HG02759 (cell line): ENCODE results near the gene ST6GAL1.

ENCODE experiments used
- ATAC-seq: cut with Tn5 transposase; IDR thresholded peaks from one replicate; pipeline ENCODE4 v1.9.1; 2021; ENCODE audit warnings: mild to moderate bottlenecking, moderate library complexity; ENCODE audit not compliant: unreplicated experiment

The ST6GAL1 gene

DNA sequence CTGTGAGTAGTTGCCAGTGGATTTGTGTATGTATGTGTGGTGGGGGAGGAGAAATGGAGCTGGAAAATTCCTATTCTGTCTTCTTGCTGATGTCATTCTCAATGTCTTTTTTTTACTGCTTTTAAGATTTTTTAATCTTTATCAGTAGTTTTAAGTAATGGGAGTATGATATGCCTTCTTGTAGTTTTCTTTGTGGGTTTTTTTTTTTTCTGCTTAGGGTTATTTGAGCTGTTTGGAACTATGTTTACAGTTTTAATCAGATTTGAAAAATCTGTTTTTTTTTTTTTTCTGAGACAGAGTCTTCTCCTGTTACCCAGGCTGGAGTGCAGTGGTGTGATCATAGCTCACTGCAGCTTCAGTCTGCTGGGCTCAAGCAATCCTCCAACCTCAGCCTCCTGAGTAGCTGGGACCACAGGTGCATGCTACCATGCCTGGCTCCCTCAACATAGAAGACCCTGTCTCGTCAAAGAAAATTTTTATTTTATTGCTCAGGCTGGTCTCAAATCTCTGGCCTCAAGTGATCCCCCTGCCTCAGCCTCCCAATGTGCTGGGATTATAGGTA is 171.8 kb downstream of the ST6GAL1 start:
- no peak for ATAC-seq

DNA sequence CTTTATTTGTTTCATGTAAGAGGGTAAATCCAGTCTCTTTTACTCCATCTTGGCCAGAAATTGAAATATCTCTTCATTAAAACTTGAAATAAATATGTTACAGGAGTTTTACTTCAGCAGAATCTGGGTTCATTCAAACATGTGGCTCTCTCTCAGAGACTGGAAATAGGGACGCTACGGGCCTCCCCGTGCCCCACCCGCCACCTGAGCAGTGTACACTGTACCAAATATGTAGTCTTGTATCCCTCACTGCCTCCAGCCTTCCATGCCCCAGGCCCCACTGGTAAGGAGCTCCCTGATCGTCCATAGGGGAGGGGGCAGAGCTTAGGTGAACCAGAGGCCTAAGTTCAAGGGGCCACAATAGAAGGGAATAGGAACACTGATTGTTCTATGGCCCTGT is 172.9 kb downstream of the ST6GAL1 start:
- ATAC-seq: no peak

DNA sequence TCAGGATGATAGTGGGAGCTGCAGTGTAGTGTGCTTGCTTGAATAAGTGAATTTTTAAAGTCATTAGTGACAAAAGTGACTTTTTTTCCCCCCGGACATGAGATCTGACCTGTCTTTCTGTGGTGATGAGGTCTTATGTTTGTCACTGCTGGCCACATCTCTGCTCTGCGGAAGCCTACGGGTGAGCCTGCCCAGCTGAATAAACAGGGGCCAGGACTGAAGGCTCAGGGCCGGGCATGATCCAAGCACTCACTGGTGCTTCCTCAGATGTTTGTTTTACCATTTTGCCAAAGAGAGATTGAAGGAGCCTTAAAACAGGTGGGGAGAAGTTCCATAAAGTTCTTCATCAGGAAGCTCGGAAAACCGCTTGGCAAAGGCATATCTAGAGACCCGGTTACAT is 174.0 kb downstream of the ST6GAL1 start:
- ATAC-seq: no peak

DNA sequence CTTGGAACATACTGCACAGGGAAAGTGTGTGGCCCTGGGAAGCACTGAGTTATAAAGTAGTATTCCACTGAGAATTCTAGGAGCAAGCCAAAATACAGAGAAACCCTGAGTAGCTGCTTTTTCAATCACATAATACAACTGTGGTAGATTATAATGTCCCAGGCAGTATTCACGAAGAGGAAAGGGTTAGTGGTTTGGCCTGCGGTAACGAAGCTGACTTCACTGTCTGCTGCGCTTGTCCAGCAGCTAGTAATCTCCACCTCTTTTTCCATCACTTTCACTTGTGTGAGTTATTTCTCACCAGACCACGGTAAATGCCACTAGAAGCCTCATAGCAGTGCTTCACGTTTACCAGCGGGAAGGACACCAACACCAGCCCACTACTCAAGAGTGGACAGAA is 174.6 kb downstream of the ST6GAL1 start:
- ATAC-seq: no peak

DNA sequence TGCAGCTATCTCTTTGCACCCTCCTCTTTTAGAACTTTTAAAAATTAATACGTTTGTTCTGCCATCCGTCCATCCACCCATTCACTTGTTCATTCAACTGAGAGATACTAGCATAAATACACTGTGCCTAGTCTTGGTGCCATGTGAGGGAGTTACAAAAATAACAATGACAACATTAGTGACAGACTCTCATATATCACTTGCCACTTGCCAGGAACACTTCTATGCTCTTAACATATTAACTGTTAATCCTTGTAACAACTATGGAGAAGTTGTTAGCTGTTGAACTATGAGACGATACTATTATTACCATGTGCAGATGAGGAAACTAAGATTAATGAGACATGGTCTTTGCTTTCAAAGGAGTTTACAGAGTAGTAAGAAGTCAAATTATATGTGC is 175.4 kb downstream of the ST6GAL1 start:
- ATAC-seq: no peak

DNA sequence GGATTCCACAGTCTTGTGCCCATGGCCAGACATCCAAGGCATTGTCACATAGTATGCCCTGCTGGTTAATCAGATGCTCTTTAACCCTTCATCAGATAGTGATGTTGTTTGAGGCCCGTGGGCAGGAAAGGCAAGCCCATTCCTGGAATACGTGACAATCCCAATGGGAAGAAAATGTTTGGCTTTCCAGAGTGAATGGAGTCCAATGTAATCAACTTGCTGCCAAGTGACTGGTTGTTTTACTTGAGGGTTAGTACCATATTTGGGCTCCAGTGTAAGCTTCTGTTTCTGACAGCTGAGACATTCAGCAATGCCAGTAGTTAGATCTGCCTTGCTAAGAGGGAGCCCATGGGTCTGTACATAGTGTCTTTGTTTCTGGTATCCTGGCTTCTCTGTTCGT is 177.7 kb downstream of the ST6GAL1 start:
- ATAC-seq: no peak

DNA sequence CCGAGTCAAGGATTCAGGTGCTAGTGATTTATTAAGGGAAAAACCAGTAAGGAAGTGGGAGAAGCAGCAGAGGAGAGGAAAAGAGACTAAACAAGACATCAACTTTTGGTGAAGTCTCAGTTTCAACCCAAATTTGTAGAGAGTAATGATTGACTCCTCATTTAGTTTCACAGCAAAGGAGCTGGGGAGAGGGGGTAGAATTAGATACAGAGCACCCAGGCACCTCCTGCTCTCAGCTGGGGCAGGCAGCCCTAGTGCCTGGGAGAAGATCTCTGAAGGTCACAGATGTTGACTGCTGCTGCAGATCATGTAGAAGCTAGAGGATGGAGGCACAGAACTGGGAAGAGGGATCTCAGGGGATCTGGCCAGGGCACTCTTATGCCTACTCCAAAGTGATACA is 179.8 kb downstream of the ST6GAL1 start:
- no peak for ATAC-seq

DNA sequence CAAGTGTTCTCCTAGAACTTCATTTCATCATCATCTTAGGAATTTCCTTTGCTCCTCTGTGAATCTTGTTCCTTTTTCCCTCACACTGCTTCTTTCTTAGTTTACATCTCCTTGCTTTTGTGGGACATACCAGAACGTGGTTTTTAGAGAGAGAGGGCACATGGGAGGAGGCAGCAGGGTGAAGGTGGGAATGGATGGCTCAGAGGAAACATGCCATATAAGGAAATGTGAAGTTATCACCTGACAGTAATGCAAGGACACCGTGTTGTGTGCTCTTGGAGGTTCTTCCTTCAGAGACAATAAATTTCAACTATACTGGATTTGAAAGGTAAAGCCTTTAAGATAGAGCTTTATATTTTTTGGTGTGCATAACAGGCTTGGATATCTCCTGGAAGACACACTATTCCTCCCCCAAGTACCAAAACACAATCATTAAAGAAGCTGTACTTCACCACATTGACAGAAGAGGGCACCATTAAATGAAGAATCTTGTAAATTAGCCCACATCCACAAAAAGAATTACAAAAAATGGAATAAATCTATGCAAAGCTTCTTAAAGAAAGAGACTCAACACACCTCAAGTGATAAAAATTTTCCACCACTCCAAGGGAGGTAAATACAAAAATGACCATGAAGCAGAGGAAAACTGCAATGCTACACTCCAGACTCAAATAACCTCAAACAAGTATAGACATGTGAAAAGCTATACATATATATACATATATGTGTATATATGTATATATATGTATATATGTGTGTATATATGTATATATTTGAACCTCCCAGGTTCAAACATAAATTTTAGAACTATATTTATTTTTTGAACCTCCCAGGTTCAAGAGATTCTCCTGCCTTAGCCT is 182.8 kb downstream of the ST6GAL1 start:
- no peak for ATAC-seq

DNA sequence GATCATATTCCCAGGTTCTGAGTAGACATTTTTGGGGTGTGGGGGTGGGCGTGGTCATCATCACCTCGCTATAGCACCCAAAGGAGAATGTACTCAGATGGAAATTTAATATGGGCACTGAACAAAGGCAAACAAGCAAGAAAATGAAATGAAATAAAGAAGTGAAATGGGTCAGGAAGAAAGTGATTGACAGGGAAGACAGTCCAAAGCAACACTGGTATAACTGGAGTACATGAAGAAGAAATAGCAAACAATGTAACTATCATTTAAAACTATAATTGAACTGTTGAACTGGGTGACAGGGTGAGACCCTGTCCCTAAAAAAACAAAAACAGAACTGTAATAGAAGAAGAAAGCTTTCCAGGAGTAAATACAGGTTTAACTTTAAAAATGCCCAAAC is 184.2 kb downstream of the ST6GAL1 start:
- no peak for ATAC-seq

DNA sequence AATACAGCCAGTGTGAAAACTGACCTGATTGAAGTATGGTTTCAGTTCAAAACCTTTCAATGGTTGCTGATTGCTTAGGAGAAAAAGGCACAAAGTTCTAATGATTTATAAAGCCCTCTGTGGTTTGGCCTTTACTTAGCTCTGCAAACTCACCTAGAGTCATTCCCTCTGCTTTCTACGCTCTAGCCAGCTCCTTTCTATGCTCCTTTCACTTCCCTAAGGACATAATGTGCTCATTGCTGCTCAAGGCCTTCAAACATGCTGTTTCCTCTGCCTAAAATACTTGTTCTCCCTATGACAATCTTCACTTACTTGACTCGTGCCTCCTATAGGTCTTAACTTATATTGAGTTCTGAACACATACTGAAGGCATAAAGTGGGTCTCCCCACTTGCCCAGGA is 190.0 kb downstream of the ST6GAL1 start:
- ATAC-seq: no peak

DNA sequence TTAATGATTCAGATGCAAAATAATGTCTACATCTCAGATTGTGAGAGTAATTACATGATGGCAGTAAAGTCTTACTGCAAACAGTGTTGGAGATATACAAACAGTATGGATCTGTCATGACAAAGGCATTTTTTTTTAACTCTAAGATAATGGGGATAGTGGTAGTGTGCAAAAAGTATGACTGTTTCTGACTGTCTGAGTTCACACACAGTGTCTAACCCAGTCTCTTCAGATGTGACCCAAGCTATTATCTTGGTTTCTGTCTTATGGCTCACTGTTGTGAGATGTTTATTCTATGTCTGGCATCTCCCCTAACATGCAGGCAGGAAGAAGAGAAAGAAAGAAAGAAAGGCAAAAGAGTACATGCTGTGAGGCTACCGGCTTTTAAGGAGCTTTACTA is 191.9 kb downstream of the ST6GAL1 start:
- no peak for ATAC-seq

DNA sequence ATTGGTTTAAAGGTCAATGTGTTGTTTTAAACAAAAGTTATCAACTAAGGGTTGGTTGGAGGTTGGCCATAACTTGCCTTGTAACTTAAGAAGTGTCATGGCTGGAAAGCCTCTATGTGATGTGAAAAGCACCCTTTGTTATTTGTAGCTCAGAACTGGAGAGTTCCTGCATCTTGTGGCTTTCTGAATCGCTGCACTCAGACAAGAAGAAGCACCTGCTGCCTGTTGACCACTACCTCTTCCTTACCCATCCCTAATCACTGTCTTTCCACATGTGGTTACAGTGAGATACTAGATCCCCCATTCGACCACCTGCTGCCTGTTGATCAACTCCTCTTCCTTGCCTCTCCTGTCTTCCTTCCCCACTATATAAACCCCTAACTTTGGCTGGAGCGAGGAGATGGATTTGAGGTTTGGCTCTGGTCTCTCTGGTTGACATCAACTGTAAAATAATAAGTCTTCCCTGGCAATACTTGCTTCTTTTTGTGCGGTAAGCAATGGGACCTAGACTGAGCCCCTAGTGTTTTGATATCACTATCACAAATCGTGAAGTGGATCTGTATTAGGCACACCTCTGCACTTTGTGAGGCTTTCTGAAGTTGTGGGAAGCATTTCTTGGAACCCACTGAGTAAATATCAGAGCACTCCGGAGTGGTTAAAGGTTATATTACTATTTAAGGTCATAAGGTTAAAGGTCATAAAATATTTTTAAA is 195.1 kb downstream of the ST6GAL1 start:
- peak; percentile 91 for ATAC-seq
